Measurements from ENCODE around the gene PGPEP1.

Gene PGPEP1

DNA sequence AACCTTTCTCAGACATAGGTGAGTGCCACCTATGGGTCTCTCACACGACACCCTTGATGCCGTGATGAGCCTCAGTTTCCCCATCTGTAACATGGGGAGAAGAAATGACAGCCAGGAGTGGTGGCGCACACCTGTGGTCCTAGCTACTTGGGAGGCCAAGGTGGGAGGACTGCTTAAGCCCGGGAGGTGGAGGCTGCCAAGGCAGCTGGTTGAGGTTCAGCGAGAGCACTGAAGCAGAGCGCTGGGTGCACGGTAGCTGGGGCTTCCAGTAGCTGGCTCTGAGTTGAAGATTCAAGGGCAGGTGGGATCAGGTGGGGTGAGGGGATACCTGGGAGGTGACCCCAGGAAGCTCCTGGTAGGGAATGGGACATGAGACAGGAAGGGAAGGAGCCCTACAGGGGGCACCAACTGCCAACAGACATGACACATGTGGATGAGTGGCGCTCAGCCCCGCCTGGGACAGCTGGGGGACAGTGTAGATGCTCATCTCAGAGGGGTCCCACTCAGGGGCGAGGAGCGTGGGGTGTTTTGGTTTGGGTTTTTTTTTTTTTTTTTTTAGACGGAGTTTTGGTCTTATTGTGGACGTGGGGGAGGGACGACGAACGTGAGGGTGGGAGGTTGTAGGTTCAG, 72.3 kb downstream of the PGPEP1 start:
- no peak for DNase-seq (ENCODE audit: low read depth)
- TF ChIP-seq, protein P1, sequence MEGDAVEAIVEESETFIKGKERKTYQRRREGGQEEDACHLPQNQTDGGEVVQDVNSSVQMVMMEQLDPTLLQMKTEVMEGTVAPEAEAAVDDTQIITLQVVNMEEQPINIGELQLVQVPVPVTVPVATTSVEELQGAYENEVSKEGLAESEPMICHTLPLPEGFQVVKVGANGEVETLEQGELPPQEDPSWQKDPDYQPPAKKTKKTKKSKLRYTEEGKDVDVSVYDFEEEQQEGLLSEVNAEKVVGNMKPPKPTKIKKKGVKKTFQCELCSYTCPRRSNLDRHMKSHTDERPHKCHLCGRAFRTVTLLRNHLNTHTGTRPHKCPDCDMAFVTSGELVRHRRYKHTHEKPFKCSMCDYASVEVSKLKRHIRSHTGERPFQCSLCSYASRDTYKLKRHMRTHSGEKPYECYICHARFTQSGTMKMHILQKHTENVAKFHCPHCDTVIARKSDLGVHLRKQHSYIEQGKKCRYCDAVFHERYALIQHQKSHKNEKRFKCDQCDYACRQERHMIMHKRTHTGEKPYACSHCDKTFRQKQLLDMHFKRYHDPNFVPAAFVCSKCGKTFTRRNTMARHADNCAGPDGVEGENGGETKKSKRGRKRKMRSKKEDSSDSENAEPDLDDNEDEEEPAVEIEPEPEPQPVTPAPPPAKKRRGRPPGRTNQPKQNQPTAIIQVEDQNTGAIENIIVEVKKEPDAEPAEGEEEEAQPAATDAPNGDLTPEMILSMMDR (IDR thresholded peaks at IDR 0.05; ENCODE audit: insufficient read depth, low read depth, low read length, missing control alignments) = no peak
- H3K4me3 ChIP-seq (ENCODE audit: low read length) = no peak overlapping the region

DNA sequence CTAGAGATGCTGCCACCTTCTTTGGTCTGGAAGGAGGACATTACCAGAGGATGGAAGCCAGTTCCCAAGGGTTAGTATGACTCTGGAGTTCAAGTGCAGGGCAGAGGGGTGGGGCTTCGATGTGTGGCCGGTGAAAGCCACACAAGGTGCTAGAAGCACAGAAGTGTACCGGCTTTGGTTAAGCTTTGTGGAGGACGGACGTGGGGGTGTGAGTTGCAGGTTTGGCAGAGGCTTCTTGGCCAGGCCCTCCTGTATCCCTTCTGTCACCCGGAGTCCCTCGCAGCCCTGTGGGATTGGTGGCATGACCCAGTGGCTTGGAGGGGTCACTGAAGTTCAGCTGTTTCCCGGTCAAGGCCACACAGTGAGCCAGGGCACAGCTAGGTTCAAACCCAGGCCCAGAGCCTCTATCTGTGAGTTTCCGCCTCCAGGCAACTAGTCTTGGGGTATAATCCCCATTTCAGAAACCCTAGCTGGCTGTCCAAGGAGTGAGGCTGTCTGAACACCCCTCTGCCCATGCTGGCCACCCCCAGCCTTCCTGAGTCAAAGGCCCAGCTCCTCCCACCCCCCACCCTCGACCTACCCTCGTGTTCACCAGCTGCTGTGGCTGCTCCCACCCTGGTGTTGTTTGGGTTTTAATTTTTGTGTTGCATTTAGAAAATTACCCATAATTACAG, 74.2 kb downstream of the PGPEP1 start:
- no peak for DNase-seq (ENCODE audit: low read depth)

DNA sequence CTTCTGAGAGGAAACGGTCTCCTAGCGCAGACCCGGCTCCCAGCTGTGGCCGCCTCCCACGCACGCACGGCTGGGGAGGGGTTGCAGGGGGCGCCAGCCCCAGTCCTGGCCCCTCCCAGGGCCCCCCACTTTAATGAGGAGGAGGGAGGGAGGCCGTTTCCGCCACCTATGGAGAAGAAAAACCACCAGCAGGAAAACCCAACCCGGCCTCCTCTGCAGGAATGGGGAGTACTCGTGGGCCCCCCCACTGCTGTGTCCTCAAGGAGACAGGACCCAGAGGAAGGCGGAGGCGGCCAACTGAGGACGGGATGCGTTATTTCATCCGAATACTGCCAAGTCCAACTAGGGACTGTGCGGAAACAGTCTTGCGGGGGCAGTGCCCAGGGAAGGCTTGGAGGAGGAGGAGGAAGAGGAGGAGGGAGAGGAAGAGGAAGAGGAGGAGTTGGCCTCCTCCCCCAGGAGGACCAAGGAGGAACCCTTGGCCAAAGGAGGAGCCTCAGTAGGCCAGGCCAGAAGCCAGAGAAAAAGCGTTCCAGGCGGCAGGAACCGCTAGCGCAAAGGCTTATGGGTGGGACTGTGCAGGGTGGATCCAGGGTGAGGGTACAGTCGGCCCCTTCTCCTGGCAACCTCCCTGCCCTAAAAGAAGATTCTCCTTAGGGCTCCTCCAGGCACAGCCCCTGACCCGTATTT, 74.9 kb downstream of the PGPEP1 start:
- no peak for DNase-seq (ENCODE audit: low read depth)
- TF ChIP-seq, protein P1 (IDR thresholded peaks at IDR 0.05; ENCODE audit: insufficient read depth, low read depth, low read length, missing control alignments) = no peak
- no peak overlapping the region for H3K4me3 ChIP-seq (ENCODE audit: low read length)

More for the DNA sequence above, 74.2 kb downstream of the PGPEP1 start:
- no peak overlapping the region for H3K4me3 ChIP-seq (ENCODE audit: low read length)
- TF ChIP-seq, protein P1 (IDR thresholded peaks at IDR 0.05; ENCODE audit: insufficient read depth, low read depth, low read length, missing control alignments) = no peak

DNA sequence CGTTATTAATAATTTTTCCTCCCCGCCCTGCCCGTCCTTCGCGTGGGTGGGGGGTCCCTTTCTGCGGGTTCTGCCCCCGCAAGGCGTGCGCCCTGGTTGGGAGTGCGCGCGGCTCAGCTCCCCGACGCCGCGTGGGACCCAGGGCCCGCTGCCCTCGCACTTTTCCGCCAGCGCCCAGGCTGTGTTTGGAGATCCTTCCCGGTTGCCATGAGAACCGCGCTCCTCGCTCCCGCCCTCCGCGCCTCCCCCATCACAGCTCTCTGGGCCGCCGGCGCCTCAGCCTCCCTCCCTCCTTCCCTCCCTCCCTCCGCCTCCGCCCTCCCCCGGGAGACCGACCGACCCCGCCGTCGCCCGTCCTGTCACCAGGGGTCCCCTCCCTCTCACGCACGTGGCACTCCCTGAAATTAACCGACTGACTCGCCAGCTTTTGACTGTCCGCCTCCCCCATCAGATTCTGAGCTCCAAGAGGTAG, 76.4 kb downstream of the PGPEP1 start:
- H3K4me3 ChIP-seq (ENCODE audit: low read length) = peak overlapping the region; percentile 25
- DNase-seq (ENCODE audit: low read depth) = peak; percentile 51
- TF ChIP-seq, protein P1 (IDR thresholded peaks at IDR 0.05; ENCODE audit: insufficient read depth, low read depth, low read length, missing control alignments) = no peak

DNA sequence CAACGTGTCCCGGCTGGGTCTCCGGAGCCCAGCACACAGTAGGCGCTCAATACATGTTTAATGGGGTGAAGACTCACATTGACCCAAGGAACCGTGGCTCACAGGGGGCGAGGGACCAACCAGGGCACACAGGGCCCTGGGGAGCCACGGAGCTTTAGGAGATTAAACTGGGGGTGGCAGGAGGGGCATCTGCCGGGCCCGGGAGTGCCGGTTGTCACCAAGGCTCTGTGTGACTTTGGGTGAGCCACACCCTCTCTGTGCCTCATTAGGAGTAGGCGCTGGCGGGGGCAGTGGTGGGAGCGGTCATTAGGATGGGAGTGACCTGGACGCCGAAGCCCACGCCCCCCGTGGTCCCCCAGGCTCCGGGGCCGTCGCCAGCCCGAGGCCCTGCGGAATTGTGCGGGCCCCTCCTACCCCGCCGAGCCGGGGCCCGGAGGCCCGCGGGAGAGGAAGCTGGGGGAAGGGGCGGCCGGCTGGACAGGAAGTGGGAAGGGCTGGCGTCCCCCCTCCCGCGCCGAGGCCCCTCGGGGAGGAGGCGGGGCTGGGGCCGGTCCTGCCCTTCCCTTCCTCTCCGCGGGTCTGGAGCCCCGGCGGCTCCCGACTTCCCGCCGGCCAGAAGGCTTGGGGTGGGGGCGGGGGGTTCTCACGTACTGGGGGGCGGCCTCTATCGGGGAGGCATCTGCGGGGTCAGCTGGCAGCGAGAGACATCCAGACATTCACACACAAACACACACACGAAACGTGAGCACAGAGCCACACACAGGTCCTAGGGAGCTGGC, 77.0 kb downstream of the PGPEP1 start:
- H3K4me3 ChIP-seq (ENCODE audit: low read length) = peak overlapping the region; percentile 25
- DNase-seq (ENCODE audit: low read depth) = no peak
- TF ChIP-seq, protein P1 (IDR thresholded peaks at IDR 0.05; ENCODE audit: insufficient read depth, low read depth, low read length, missing control alignments) = no peak

DNA sequence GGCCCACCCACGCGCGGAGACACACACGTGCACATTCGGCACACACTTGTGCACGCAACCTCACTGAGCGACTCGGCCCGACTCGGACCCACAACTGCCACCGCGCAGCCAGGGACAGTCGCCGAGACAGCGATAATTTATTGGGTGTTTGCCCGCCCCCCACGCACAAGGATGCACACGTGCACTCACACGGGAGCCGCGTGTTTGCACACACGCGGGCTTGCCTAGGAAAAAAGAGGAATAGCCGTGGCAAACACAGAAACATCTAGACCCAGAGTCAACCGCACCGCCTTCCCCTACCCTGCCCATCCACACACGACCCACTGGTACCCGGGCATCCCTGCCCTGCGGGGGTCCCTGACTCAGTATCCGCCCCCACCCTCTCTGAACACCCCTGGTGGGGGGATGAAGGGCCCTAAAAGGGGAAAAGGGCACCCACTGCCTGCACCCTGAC, 77.7 kb downstream of the PGPEP1 start:
- no peak overlapping the region for H3K4me3 ChIP-seq (ENCODE audit: low read length)
- TF ChIP-seq, protein P1 (IDR thresholded peaks at IDR 0.05; ENCODE audit: insufficient read depth, low read depth, low read length, missing control alignments) = no peak
- no peak for DNase-seq (ENCODE audit: low read depth)
